BE2C (cell line): ENCODE data around the gene PHKG2.

Source experiments
- DNase-seq: peaks from one replicate; pipeline ENCODE4 v3.0.0-alpha.2; 2020
- H3K27me3 ChIP-seq: fragments of 250-450 bp; sonication (Bioruptor Pico); 2 replicates; pipeline ENCODE4 v1.5.1; 2020; ENCODE audit warnings: mild to moderate bottlenecking
- H3K36me3 ChIP-seq: fragments of 250-450 bp; sonication (Bioruptor Pico); 2 replicates; pipeline ENCODE4 v1.5.1; 2020; ENCODE audit warnings: mild to moderate bottlenecking
- H3K4me1 ChIP-seq: fragments of 250-450 bp; sonication (Bioruptor Pico); 2 replicates; pipeline ENCODE4 v1.5.1; 2020
- H3K4me3 ChIP-seq: 2 replicates; pipeline ENCODE4 v1.5.1; 2011; ENCODE audit warnings: low read depth, low read length
- H3K9me3 ChIP-seq: fragments of 250-450 bp; sonication (Bioruptor Pico); 2 replicates; pipeline ENCODE4 v1.5.1; 2020
- TF ChIP-seq, protein P1 (sequence below): IDR thresholded peaks from 2 replicates; pipeline ENCODE4 v1.5.1; 2012; ENCODE audit warnings: mild to moderate bottlenecking, low read depth, low read length

Gene PHKG2

GRCh38 chr16:30724641-30725417 is 23.4 kb upstream of the PHKG2 start:
- H3K27me3 ChIP-seq: no peaks in the 10 kb centered on the region
- no peak overlapping the region for H3K4me3 ChIP-seq
- H3K36me3 ChIP-seq: peaks cover 55% of the 10 kb centered on the region
- no peak for DNase-seq
- H3K4me1 ChIP-seq: no peaks in the 10 kb centered on the region
- TF ChIP-seq, protein P1, sequence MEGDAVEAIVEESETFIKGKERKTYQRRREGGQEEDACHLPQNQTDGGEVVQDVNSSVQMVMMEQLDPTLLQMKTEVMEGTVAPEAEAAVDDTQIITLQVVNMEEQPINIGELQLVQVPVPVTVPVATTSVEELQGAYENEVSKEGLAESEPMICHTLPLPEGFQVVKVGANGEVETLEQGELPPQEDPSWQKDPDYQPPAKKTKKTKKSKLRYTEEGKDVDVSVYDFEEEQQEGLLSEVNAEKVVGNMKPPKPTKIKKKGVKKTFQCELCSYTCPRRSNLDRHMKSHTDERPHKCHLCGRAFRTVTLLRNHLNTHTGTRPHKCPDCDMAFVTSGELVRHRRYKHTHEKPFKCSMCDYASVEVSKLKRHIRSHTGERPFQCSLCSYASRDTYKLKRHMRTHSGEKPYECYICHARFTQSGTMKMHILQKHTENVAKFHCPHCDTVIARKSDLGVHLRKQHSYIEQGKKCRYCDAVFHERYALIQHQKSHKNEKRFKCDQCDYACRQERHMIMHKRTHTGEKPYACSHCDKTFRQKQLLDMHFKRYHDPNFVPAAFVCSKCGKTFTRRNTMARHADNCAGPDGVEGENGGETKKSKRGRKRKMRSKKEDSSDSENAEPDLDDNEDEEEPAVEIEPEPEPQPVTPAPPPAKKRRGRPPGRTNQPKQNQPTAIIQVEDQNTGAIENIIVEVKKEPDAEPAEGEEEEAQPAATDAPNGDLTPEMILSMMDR: no peak
- H3K9me3 ChIP-seq: no peaks in the 10 kb centered on the region

GRCh38 chr16:30725418-30725792 is 22.8 kb upstream of the PHKG2 start:
- H3K27me3 ChIP-seq: no peaks in the 10 kb centered on the region
- DNase-seq: no peak
- no peak overlapping the region for H3K4me3 ChIP-seq
- TF ChIP-seq, protein P1: no peak
- peaks cover 49% of the 10 kb centered on the region for H3K36me3 ChIP-seq
- H3K4me1 ChIP-seq: no peaks in the 10 kb centered on the region
- H3K9me3 ChIP-seq: no peaks in the 10 kb centered on the region

DNA sequence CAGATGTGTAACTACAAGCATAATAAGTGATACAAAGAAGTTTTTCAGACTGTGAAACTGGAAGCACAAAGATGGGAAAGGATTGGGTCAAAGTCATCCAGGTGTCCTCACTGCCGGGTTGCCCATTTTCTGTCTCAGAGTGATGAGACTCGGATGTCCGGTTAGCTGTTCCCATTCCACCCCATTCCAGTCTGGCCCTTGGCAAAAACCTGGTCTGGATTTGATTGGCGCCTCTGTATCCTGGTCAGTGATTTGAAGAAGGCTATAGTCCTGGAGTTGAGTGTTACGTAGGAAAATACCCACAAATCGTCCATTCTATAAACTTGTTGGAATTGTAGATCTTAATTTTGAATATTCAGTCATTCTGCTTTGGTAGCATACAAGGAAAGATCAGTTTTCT is 19.9 kb upstream of the PHKG2 start:
- Histone ChIP-seq H3K4me1 (no peaks in the 10 kb centered on the region), H3K4me3 (no peak overlapping the region), H3K9me3 (no peaks in the 10 kb centered on the region), H3K36me3 (peaks cover 33% of the 10 kb centered on the region), H3K27me3 (no peaks in the 10 kb centered on the region)
- DNase-seq: no peak
- TF ChIP-seq, protein P1: no peak

DNA sequence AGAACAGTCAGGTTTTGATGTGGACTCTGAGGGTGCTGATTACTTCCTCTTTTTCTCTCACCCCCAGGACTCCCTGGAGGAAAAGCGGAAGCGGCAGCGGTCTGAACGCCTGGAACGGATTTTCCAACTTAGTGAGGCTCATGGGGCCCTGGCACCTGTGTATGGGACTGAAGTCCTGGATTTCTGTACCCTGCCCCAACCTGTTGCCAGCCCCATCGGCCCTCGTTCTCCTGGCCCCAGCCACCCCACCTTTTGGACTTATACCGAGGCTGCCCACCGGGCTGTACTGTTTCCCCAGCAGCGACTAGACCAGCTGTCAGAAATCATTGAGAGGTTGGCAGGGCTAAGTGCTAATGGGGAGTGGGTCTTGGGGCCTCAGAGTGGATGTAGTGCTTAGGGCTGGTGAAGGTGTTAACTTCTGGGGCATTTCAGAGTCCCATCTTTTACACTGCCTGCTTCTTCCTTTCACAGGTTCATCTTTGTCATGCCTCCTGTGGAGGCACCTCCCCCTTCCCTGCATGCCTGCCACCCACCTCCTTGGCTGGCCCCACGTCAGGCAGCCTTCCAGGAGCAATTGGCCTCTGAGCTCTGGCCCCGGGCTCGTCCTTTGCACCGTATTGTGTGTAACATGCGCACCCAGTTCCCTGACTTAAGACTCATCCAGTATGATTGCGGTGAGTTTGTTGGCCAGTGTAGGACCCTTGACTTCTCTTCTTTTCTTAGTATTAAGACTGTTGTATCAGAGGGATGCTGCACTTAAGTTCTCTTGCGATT is 19.1 kb upstream of the PHKG2 start:
- H3K27me3 ChIP-seq: no peaks in the 10 kb centered on the region
- H3K36me3 ChIP-seq: peaks cover 29% of the 10 kb centered on the region
- TF ChIP-seq, protein P1: 0 out of 2 replicates have a peak, but pooled peaks have one; percentile 8
- no peak overlapping the region for H3K4me3 ChIP-seq
- H3K9me3 ChIP-seq: no peaks in the 10 kb centered on the region
- H3K4me1 ChIP-seq: no peaks in the 10 kb centered on the region
- DNase-seq: no peak

DNA sequence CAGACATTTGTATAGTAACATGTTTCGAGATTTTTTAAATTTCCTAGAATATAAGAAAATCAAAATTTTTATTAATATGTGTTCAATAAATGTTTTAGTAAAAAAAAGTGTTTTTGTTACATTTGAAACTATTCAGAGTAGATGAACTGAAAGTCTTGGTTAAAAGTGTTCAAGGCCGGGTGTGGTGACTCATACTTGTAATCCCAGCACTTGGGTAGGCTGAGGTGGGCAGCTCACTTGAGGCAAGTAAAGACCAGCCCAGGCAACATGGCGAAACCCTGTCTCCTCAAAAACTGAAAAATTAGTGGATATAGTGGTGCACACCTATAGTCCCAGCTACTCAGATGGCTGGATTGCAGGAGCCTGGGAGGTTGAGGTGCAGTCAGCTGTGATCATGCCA is 16.8 kb upstream of the PHKG2 start:
- no peaks in the 10 kb centered on the region for H3K27me3 ChIP-seq
- no peak for DNase-seq
- no peak overlapping the region for H3K4me3 ChIP-seq
- H3K36me3 ChIP-seq: peaks cover 28% of the 10 kb centered on the region
- H3K9me3 ChIP-seq: no peaks in the 10 kb centered on the region
- TF ChIP-seq, protein P1: no peak
- no peaks in the 10 kb centered on the region for H3K4me1 ChIP-seq
